A549 (cell line): ENCODE data around the gene VSIR. TPM values are rescaled to one million over a fixed set of nuclear protein-coding genes. Genes with fewer than 3 reads are reported as not detected.

Experiments
- ATAC-seq, 2 experiments: fragments of 200-7000 bp in 1 of 2; fragments of >200 bp in 1 of 2; cut with Nextera tagmentation in 1 of 2; cut with Tn5 transposase in 1 of 2; 3 replicates each; pipeline versions ENCODE4 v1.8.0 to v1.9.1; 2018 to 2020; ENCODE audit warnings: mild to moderate bottlenecking in 1 of 2, moderate library complexity in 1 of 2
- CTCF ChIA-PET: fragments of 300-600 bp; sonication (Branson Sonifier 250); formaldehyde crosslinking; extraction: SDS; loops from one replicate; lab custom pipeline; 2021; ENCODE audit warnings: antibody characterized with exemption, inconsistent platforms; lab: Yijun Ruan, JAX
- POLR2A ChIA-PET: fragments of 350-600 bp; formaldehyde crosslinking; extraction: SDS; loops from one replicate; lab custom pipeline; 2021; ENCODE audit warnings: antibody characterized with exemption, inconsistent platforms; lab: Yijun Ruan, JAX
- DNase-seq, 2 experiments: peaks; one replicate each; pipeline versions ENCODE4 v3.0.0 to v3.0.0-alpha.2; 2011 to 2016; ENCODE audit warnings: low read depth in 1 of 2, low spot score in 1 of 2
- FAIRE-seq: peaks from 2 replicates; lab custom pipeline; 2011; peaks lifted over from hg19 to GRCh38; lab: Jason Lieb, UNC
- H3K27ac ChIP-seq, 2 experiments: fragments of >200 bp; sonication (Bioruptor Twin); formaldehyde crosslinking; 3 replicates each; pipeline ENCODE4 v1.5.1; 2016 to 2017
- H3K4me1 ChIP-seq: fragments of >200 bp; sonication (Bioruptor Twin); formaldehyde crosslinking; 3 replicates; pipeline ENCODE4 v1.6.1; 2016
- H3K4me2 ChIP-seq: fragments of >200 bp; sonication (Bioruptor Twin); formaldehyde crosslinking; 3 replicates; pipeline ENCODE4 v1.6.1; 2016
- H3K4me3 ChIP-seq: fragments of >200 bp; sonication (Bioruptor Twin); formaldehyde crosslinking; 3 replicates; pipeline ENCODE4 v1.5.1; 2016
- H3K9me3 ChIP-seq: fragments of >200 bp; sonication (Bioruptor Twin); formaldehyde crosslinking; 3 replicates; pipeline ENCODE4 v1.6.1; 2016
- BHLHE40 ChIP-seq: IDR thresholded peaks from 2 replicates; pipeline ENCODE4 v1.6.1; 2012; ENCODE audit warnings: low read depth, low read length, inconsistent platforms
- CTCF ChIP-seq: fragments of >200 bp; sonication (Bioruptor Twin); formaldehyde crosslinking; IDR thresholded peaks from 3 replicates; pipeline ENCODE4 v1.5.1; 2016
- E2F6 ChIP-seq: IDR thresholded peaks from 2 replicates; pipeline ENCODE4 v1.6.1; 2012; ENCODE audit warnings: low read depth, borderline replicate concordance
- FOSL2 ChIP-seq, 2 experiments: fragments of 450-650 bp in 1 of 2; fragments of >200 bp in 1 of 2; sonication (Bioruptor Twin) in 1 of 2; formaldehyde crosslinking; IDR thresholded peaks; 2 replicates each; pipeline versions ENCODE4 v1.5.0 to v1.6.1; 2016 to 2020; ENCODE audit warnings: mild to moderate bottlenecking in 1 of 2, moderate library complexity in 1 of 2
- GATA3 ChIP-seq: IDR thresholded peaks from 2 replicates; pipeline ENCODE4 v1.6.1; 2012; ENCODE audit warnings: borderline replicate concordance
- MAFK ChIP-seq: fragments of 450-650 bp; IDR thresholded peaks from 2 replicates; pipeline ENCODE4 v1.6.1; 2014; ENCODE audit not compliant: partially characterized antibody
- MAZ ChIP-seq: fragments of 150-350 bp; IDR thresholded peaks from 2 replicates; pipeline ENCODE4 v1.6.1; 2014; ENCODE audit warnings: antibody characterized with exemption, low read depth, low read length, borderline replicate concordance
- NFE2L2 ChIP-seq: fragments of 150-350 bp; conservative IDR thresholded peaks from 2 replicates; pipeline ENCODE4 v1.6.1; 2014; ENCODE audit warnings: low read length
- NR3C1 ChIP-seq: fragments of >200 bp; sonication (Bioruptor Twin); formaldehyde crosslinking; IDR thresholded peaks from 3 replicates; pipeline ENCODE4 v1.6.1; 2017
- PHF8 ChIP-seq: fragments of 200-600 bp; sonication (generic); IDR thresholded peaks from 2 replicates; pipeline ENCODE4 v1.6.1; 2016; ENCODE audit warnings: low read depth, mild to moderate bottlenecking, antibody characterized with exemption, moderate library complexity, borderline replicate concordance
- POLR2AphosphoS2 ChIP-seq: conservative IDR thresholded peaks from 2 replicates; pipeline ENCODE4 v1.6.1; 2012; ENCODE audit warnings: low read length, improper control_type of control experiment, inconsistent platforms
- TFCP2L1 ChIP-seq: fragments of 250-450 bp; sonication (Bioruptor Pico); IDR thresholded peaks from 2 replicates; pipeline ENCODE4 v1.5.0; 2021; ENCODE audit warnings: mild to moderate bottlenecking
- WGBS: methylation state at CpG from one replicate; pipeline ENCODE4 v1.1.6; 2017; ENCODE audit errors: missing lambda C conversion rate; 5-methylcytosine and 5-hydroxymethylcytosine counted together
- polyA plus RNA-seq, 4 experiments: library from polyadenylated mRNA; depleted of rRNA in 3 of 4; stranded (reverse); fragments of >200 nt; fragmentation: RNase III in 1 of 4; extraction: RNeasy Plus Mini Kit Qiagen cat#74134 plus additional on column Dnase treatment in 1 of 4; gene quantifications; 2 replicates in 3 of 4; 3 replicates in 1 of 4; pipeline ENCODE4 v1.2.3, GENCODE V29; 2011 to 2017
- TF ChIP-seq, protein P1 (sequence below): fragments of 450-650 bp; IDR thresholded peaks from 2 replicates; pipeline ENCODE4 v1.6.1; 2014; ENCODE audit warnings: antibody characterized with exemption
- TF ChIP-seq, protein P2 (sequence below): fragments of 250-450 bp; sonication (Bioruptor Pico); IDR thresholded peaks from 2 replicates; pipeline ENCODE4 v1.5.0; 2021; ENCODE audit warnings: mild to moderate bottlenecking, moderate library complexity, borderline replicate concordance
- TF ChIP-seq, protein P3 (sequence below): fragments of 150-350 bp; IDR thresholded peaks from 2 replicates; pipeline ENCODE4 v1.6.1; 2014; ENCODE audit warnings: low read depth, mild to moderate bottlenecking, low read length

VSIR gene
- polyA plus RNA-seq, 2 of the 4 experiments (the other 2 are of a cell fraction), result 15.5 to 18.5 TPM

GRCh38 chr10:71712170-71712569 is 61.1 kb downstream of the VSIR start:
- Histone ChIP-seq H3K4me3 (no peak overlapping the region), H3K27ac (no peak overlapping the region), H3K4me2 (no peak overlapping the region), H3K9me3 (no peaks in the 10 kb centered on the region), H3K4me1 (peaks cover 21% of the 10 kb centered on the region)
- WGBS, result 84% methylated on average over 2 of the region's 2 CpGs
- ChIA-PET CTCF (interaction anchor here (0.6 to 3.0 kb wide), 10 partner anchors 13 to 398 kb away, joined by 3 to 17 read pairs (median 4); partner anchors contain the start of gene VSIR), POLR2A (interaction anchor here (0.9 kb wide), 1 partner anchor 393 kb away, joined by 3 read pairs; the partner anchor contains the start of gene SLC29A3)
- TF ChIP-seq POLR2AphosphoS2 (no peak), MAZ (no peak), BHLHE40 (no peak), GATA3 (no peak), NR3C1 (no peak), TFCP2L1 (CRISPR knock-in tag) (no peak), MAFK (no peak), FOSL2 (IDR thresholded peaks at IDR 0.05) (no peak), FOSL2 (CRISPR knock-in tag; IDR thresholded peaks at IDR 0.05) (no peak), PHF8 (no peak), CTCF (no peak), E2F6 (no peak), NFE2L2 (no peak)
- TF ChIP-seq, protein P1, sequence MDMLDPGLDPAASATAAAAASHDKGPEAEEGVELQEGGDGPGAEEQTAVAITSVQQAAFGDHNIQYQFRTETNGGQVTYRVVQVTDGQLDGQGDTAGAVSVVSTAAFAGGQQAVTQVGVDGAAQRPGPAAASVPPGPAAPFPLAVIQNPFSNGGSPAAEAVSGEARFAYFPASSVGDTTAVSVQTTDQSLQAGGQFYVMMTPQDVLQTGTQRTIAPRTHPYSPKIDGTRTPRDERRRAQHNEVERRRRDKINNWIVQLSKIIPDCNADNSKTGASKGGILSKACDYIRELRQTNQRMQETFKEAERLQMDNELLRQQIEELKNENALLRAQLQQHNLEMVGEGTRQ, result no peak
- TF ChIP-seq, protein P2, sequence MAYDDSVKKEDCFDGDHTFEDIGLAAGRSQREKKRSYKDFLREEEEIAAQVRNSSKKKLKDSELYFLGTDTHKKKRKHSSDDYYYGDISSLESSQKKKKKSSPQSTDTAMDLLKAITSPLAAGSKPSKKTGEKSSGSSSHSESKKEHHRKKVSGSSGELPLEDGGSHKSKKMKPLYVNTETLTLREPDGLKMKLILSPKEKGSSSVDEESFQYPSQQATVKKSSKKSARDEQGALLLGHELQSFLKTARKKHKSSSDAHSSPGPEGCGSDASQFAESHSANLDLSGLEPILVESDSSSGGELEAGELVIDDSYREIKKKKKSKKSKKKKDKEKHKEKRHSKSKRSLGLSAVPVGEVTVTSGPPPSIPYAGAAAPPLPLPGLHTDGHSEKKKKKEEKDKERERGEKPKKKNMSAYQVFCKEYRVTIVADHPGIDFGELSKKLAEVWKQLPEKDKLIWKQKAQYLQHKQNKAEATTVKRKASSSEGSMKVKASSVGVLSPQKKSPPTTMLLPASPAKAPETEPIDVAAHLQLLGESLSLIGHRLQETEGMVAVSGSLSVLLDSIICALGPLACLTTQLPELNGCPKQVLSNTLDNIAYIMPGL (CRISPR knock-in tag), result no peak
- TF ChIP-seq, protein P3, sequence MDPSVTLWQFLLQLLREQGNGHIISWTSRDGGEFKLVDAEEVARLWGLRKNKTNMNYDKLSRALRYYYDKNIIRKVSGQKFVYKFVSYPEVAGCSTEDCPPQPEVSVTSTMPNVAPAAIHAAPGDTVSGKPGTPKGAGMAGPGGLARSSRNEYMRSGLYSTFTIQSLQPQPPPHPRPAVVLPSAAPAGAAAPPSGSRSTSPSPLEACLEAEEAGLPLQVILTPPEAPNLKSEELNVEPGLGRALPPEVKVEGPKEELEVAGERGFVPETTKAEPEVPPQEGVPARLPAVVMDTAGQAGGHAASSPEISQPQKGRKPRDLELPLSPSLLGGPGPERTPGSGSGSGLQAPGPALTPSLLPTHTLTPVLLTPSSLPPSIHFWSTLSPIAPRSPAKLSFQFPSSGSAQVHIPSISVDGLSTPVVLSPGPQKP, result no peak
- FAIRE-seq, result no peak
- no peak for DNase-seq
- no peak for ATAC-seq

- TF ChIP-seq, protein P2 (CRISPR knock-in tag), result no peak
- no peaks in the 10 kb centered on the region for H3K9me3 ChIP-seq
- peaks cover 21% of the 10 kb centered on the region for H3K4me1 ChIP-seq
- H3K27ac ChIP-seq, result no peak overlapping the region
- DNase-seq, result no peak
- 73% methylated on average over 2 of the region's 6 CpGs for WGBS
- CTCF ChIA-PET, result interaction anchor here (0.6 to 3.0 kb wide), 9 partner anchors 14 to 397 kb away, joined by 3 to 17 read pairs (median 4); partner anchors contain the start of genes SLC29A3 and VSIR
- FAIRE-seq, result no peak
- no peak for ATAC-seq
- H3K4me2 ChIP-seq, result no peak overlapping the region
- POLR2A ChIA-PET, result no interaction called here
- H3K4me3 ChIP-seq, result no peak overlapping the region
These were observed 62.2 kb downstream of the VSIR start for GRCh38 chr10:71711052-71711623.
